Retinal pigment epithelial cell (primary cell): Measurements from ENCODE around the gene PCSK6.

Experiments used
- DNase-seq: peaks from one replicate; pipeline ENCODE4 v3.0.0-alpha.2; 2010; ENCODE audit warnings: low read depth
- H3K4me3 ChIP-seq: 2 replicates; pipeline ENCODE4 v1.5.1; 2011; ENCODE audit warnings: mild to moderate bottlenecking, low read length, control low read depth, moderate library complexity
- CTCF ChIP-seq: conservative IDR thresholded peaks from 2 replicates; pipeline ENCODE4 v1.5.1; 2011; ENCODE audit warnings: low read depth, low read length, control low read depth, inconsistent platforms

PCSK6 gene

GRCh38 chr15:101494251-101494796, 4.8 kb upstream of the PCSK6 start:
- DNase-seq = no peak

GRCh38 chr15:101492766-101493692, 3.5 kb upstream of the PCSK6 start:
- no peak for TF ChIP-seq CTCF
- H3K4me3 ChIP-seq = no peak overlapping the region
- DNase-seq = no peak

More at GRCh38 chr15:101494251-101494796, 4.8 kb upstream of the PCSK6 start:
- no peak overlapping the region for H3K4me3 ChIP-seq
- no peak for TF ChIP-seq CTCF

GRCh38 chr15:101491734-101492640, 2.5 kb upstream of the PCSK6 start:
- H3K4me3 ChIP-seq = no peak overlapping the region
- no peak for DNase-seq
- TF ChIP-seq CTCF = no peak

- no peak overlapping the region for H3K4me3 ChIP-seq
- TF ChIP-seq CTCF = no peak
- no peak for DNase-seq
Observed at GRCh38 chr15:101490922-101491733, 1.6 kb upstream of the PCSK6 start.

- TF ChIP-seq CTCF = no peak
- DNase-seq = no peak
- no peak overlapping the region for H3K4me3 ChIP-seq
Observed at GRCh38 chr15:101490408-101490891, 943 bp upstream of the PCSK6 start.

GRCh38 chr15:101489237-101489598, 289 bp downstream of the PCSK6 start:
- TF ChIP-seq CTCF = no peak
- no peak for DNase-seq
- no peak overlapping the region for H3K4me3 ChIP-seq
